Measurements from ENCODE around the gene CCDC77.

DNA sequence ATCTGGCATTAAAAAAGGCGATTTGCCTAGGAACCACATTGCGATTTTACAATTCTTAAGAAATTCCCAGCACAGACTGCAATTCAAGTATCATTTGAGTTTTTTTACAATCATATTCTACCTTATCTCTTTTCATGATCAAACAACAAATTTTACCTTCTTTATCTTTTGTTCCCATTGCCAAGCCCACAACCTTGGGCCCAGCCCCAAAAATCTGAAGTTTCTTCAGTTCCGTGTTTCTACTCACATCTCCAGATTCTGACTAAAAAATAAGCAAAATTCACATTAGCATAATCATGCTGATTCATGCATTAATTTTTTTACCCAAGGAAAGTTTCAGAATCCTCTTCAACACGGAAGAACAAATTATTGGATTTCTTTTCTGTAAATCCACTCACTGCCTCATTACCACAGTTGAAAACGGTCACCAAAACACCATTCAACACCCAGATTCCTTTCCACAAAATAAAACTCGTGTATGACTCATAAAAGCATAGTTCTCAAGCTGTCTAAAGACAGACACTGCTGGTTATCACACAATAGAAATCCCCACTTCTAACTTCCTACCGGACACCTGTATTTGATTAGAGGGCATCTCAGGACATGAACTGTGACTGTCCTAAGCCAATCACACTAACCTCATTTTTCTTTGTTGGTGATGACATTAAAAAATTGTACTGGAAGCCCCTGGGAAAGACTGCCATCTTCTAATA, 45.0 kb upstream of the CCDC77 start:
- TF ChIP-seq JUND (IDR thresholded peaks at IDR 0.05): no peak
- TF ChIP-seq, protein P1, sequence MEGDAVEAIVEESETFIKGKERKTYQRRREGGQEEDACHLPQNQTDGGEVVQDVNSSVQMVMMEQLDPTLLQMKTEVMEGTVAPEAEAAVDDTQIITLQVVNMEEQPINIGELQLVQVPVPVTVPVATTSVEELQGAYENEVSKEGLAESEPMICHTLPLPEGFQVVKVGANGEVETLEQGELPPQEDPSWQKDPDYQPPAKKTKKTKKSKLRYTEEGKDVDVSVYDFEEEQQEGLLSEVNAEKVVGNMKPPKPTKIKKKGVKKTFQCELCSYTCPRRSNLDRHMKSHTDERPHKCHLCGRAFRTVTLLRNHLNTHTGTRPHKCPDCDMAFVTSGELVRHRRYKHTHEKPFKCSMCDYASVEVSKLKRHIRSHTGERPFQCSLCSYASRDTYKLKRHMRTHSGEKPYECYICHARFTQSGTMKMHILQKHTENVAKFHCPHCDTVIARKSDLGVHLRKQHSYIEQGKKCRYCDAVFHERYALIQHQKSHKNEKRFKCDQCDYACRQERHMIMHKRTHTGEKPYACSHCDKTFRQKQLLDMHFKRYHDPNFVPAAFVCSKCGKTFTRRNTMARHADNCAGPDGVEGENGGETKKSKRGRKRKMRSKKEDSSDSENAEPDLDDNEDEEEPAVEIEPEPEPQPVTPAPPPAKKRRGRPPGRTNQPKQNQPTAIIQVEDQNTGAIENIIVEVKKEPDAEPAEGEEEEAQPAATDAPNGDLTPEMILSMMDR (IDR thresholded peaks at IDR 0.05 in 2 of 3, conservative IDR thresholded peaks at IDR 0.05 in 1 of 3; ENCODE audit: borderline replicate concordance in 1 of 3, insufficient read depth in 1 of 3, low read depth in 2 of 3, low read length in 2 of 3): no peak
- TF ChIP-seq, protein P2, sequence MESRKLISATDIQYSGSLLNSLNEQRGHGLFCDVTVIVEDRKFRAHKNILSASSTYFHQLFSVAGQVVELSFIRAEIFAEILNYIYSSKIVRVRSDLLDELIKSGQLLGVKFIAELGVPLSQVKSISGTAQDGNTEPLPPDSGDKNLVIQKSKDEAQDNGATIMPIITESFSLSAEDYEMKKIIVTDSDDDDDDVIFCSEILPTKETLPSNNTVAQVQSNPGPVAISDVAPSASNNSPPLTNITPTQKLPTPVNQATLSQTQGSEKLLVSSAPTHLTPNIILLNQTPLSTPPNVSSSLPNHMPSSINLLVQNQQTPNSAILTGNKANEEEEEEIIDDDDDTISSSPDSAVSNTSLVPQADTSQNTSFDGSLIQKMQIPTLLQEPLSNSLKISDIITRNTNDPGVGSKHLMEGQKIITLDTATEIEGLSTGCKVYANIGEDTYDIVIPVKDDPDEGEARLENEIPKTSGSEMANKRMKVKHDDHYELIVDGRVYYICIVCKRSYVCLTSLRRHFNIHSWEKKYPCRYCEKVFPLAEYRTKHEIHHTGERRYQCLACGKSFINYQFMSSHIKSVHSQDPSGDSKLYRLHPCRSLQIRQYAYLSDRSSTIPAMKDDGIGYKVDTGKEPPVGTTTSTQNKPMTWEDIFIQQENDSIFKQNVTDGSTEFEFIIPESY (IDR thresholded peaks at IDR 0.05; ENCODE audit: extremely low read depth, insufficient replicate concordance, low read length): no peak
- TF ChIP-seq YY1 (IDR thresholded peaks at IDR 0.05; ENCODE audit: extremely low read depth, insufficient replicate concordance, low read depth, low read length): no peak
- no peak for TF ChIP-seq RAD21 (IDR thresholded peaks at IDR 0.05; ENCODE audit: low read depth)
- no peak for TF ChIP-seq ELF1 (IDR thresholded peaks at IDR 0.05; ENCODE audit: borderline replicate concordance, low read depth)
- TF ChIP-seq, protein P3, sequence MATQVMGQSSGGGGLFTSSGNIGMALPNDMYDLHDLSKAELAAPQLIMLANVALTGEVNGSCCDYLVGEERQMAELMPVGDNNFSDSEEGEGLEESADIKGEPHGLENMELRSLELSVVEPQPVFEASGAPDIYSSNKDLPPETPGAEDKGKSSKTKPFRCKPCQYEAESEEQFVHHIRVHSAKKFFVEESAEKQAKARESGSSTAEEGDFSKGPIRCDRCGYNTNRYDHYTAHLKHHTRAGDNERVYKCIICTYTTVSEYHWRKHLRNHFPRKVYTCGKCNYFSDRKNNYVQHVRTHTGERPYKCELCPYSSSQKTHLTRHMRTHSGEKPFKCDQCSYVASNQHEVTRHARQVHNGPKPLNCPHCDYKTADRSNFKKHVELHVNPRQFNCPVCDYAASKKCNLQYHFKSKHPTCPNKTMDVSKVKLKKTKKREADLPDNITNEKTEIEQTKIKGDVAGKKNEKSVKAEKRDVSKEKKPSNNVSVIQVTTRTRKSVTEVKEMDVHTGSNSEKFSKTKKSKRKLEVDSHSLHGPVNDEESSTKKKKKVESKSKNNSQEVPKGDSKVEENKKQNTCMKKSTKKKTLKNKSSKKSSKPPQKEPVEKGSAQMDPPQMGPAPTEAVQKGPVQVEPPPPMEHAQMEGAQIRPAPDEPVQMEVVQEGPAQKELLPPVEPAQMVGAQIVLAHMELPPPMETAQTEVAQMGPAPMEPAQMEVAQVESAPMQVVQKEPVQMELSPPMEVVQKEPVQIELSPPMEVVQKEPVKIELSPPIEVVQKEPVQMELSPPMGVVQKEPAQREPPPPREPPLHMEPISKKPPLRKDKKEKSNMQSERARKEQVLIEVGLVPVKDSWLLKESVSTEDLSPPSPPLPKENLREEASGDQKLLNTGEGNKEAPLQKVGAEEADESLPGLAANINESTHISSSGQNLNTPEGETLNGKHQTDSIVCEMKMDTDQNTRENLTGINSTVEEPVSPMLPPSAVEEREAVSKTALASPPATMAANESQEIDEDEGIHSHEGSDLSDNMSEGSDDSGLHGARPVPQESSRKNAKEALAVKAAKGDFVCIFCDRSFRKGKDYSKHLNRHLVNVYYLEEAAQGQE (IDR thresholded peaks at IDR 0.05; ENCODE audit: low read depth): no peak
- no peak for TF ChIP-seq POLR2A (IDR thresholded peaks at IDR 0.05; ENCODE audit: borderline replicate concordance, extremely low read depth, insufficient read depth, insufficient read length)

All from HCT116 (cell line).